ENCODE data around the gene CHST8.

GRCh38 chr19:33784432-33784831 lies 162.7 kb downstream of the CHST8 start:
- TF ChIP-seq EP300 (IDR thresholded peaks at IDR 0.05; ENCODE audit: borderline replicate concordance) (no peak), CEBPB (IDR thresholded peaks at IDR 0.05) (no peak), TAF1 (IDR thresholded peaks at IDR 0.05; ENCODE audit: low read depth) (no peak), RAD21 (IDR thresholded peaks at IDR 0.05; ENCODE audit: low read depth) (no peak), ZBTB7A (IDR thresholded peaks at IDR 0.05; ENCODE audit: low read depth) (no peak), FOXM1 (IDR thresholded peaks at IDR 0.05; ENCODE audit: borderline replicate concordance, low read depth) (no peak), YY1 (IDR thresholded peaks at IDR 0.05; ENCODE audit: low read depth) (no peak), NFIC (IDR thresholded peaks at IDR 0.05) (no peak), TEAD4 (IDR thresholded peaks at IDR 0.05) (no peak)
- TF ChIP-seq, protein P1, sequence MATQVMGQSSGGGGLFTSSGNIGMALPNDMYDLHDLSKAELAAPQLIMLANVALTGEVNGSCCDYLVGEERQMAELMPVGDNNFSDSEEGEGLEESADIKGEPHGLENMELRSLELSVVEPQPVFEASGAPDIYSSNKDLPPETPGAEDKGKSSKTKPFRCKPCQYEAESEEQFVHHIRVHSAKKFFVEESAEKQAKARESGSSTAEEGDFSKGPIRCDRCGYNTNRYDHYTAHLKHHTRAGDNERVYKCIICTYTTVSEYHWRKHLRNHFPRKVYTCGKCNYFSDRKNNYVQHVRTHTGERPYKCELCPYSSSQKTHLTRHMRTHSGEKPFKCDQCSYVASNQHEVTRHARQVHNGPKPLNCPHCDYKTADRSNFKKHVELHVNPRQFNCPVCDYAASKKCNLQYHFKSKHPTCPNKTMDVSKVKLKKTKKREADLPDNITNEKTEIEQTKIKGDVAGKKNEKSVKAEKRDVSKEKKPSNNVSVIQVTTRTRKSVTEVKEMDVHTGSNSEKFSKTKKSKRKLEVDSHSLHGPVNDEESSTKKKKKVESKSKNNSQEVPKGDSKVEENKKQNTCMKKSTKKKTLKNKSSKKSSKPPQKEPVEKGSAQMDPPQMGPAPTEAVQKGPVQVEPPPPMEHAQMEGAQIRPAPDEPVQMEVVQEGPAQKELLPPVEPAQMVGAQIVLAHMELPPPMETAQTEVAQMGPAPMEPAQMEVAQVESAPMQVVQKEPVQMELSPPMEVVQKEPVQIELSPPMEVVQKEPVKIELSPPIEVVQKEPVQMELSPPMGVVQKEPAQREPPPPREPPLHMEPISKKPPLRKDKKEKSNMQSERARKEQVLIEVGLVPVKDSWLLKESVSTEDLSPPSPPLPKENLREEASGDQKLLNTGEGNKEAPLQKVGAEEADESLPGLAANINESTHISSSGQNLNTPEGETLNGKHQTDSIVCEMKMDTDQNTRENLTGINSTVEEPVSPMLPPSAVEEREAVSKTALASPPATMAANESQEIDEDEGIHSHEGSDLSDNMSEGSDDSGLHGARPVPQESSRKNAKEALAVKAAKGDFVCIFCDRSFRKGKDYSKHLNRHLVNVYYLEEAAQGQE (IDR thresholded peaks at IDR 0.05; ENCODE audit: low read depth): no peak
- TF ChIP-seq, protein P2, sequence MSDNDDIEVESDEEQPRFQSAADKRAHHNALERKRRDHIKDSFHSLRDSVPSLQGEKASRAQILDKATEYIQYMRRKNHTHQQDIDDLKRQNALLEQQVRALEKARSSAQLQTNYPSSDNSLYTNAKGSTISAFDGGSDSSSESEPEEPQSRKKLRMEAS (IDR thresholded peaks at IDR 0.05): no peak
